ENCODE results near the gene GABRA4.

DNA sequence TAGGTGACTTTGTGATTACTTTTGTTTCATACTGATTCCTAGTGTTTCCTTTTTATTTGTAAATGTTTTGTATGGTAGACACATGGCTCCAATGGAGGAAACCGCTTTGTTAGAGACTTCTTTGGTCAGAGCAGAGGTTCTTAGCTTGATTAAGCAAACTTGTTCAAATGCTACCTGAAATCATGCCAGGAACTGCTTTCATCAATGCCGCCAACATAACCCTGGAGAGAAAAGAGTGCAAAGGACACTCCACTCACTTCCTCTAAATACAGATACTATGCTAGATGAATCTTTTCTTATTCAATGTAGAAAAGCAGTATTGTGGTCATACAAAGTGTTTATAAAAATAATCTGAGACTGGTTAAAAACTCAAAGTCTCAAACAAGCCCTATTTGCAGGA is 58.7 kb downstream of the GABRA4 start:
- TF ChIP-seq CTCF (IDR thresholded peaks at IDR 0.05) (no peak), YY1 (IDR thresholded peaks at IDR 0.05; ENCODE audit: low read depth) (no peak), SMC3 (IDR thresholded peaks at IDR 0.05; ENCODE audit: low read depth, low read length) (no peak)

Measured in SK-N-SH (cell line).